ENCODE data around the gene DIAPH1. TPM values are rescaled to one million over a fixed set of nuclear protein-coding genes. Genes with fewer than 3 reads are reported as not detected.

Gene DIAPH1
- total and polyA plus RNA-seq, 3 experiments from 2014 or later = 151 to 217 (median 212) TPM

DNA sequence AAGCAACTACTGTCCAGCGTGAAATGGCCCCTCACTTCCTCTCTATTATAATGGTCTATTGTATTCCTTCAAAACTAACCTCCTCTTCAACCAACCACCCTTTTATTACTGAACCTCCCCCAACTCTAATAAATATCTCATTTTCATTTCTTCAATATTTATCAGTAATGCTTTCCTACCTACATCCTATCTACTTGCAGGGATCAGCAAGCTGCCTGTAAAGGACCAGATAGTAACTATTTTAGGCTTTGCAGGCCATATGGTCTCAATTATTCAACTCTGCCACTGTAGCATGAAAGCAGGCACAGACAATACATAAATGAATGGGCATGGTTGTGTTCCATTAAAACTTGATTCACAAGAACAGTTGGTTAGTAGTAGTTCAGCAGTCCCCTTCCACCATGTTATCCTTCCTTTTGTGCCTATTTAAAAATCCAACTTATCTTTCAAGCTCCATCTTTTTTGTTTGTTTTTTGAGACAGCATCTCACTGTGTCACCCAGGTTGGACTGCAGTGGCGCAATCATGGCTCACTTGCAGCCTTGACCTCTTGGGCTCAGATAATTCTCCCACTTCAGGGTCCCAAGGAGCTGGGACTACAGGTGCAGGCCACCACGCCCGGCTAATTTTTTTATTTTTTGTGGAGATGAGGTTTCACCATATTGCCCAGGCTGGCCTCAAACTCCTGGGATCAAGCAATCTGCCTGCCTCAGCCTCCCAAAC lies 84.1 kb downstream of the DIAPH1 start:
- Histone ChIP-seq H3K9me3 (ENCODE audit: low read length) (no peaks in the 10 kb centered on the region), H3K4me1 (ENCODE audit: insufficient read depth, low read length) (no peaks in the 10 kb centered on the region), H3K36me3 (ENCODE audit: insufficient read depth, low read length) (peaks cover 39% of the 10 kb centered on the region), H3K4me3 (ENCODE audit: low read length) (no peak overlapping the region), H3K27ac (ENCODE audit: low read depth, low read length) (no peak overlapping the region), H3K27me3 (ENCODE audit: insufficient read depth, low read length, poor library complexity, severe bottlenecking) (no peaks in the 10 kb centered on the region)
- Mint-ChIP-seq H3K9me3 (no peaks in the 10 kb centered on the region), H3K4me3 (no peak overlapping the region), H3K4me1 (peaks cover 17 to 25% (median 22%) of the 10 kb centered on the region in 3 donors), H3K36me3 (peaks cover 11 to 40% (median 17%) of the 10 kb centered on the region in 3 donors), H3K27ac (peak overlapping the region in 7 of 8 donors; percentile 18 to 89 (median 53)), H3K27me3 (no peaks in the 10 kb centered on the region)
- DNase-seq = no peak
- ChIA-PET POLR2A (interaction anchor here (1.0 kb wide), 1 partner anchor 209 kb away, joined by 8 read pairs; no protein-coding TSS in a partner anchor), CTCF (interaction anchor here (2.5 to 2.6 kb wide), 2 partner anchors 10 to 22 kb away, joined by 8 to 9 read pairs; no protein-coding TSS in a partner anchor)

- H3K36me3 ChIP-seq (ENCODE audit: insufficient read depth, low read length) = peaks cover 45% of the 10 kb centered on the region
Measured at GRCh38 chr5:141533897-141534296, 84.9 kb downstream of the DIAPH1 start.

DNA sequence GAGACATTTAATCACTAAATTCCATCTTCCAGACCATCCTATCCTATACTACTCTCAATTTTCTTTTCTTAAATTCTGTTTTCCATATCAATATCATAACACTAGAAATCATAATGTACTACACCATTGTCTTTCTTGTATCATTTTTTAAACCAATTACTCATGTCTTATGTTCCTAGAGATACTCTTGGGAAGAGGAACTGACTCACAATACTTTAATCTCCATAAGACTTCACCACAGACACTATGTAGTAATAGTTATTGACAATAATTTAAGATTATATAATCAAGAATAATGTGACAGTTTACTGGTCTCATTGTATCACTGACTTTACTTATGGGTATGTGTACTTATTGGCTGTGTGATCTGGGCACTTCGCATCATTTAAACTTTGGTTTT lies 86.1 kb downstream of the DIAPH1 start:
- Histone ChIP-seq H3K4me3 (ENCODE audit: low read length) (no peak overlapping the region), H3K27ac (ENCODE audit: low read depth, low read length) (no peak overlapping the region), H3K36me3 (ENCODE audit: insufficient read depth, low read length) (peaks cover 57% of the 10 kb centered on the region), H3K27me3 (ENCODE audit: insufficient read depth, low read length, poor library complexity, severe bottlenecking) (no peaks in the 10 kb centered on the region), H3K9me3 (ENCODE audit: low read length) (no peaks in the 10 kb centered on the region), H3K4me1 (ENCODE audit: insufficient read depth, low read length) (no peaks in the 10 kb centered on the region)
- ChIA-PET CTCF (interaction anchor here (1.1 to 2.6 kb wide), 2 partner anchors 8 to 31 kb away, joined by 3 to 8 read pairs; no protein-coding TSS in a partner anchor), POLR2A (no interaction called here)
- Mint-ChIP-seq H3K27me3 (peaks cover 0 to 3% of the 10 kb centered on the region in 2 donors), H3K4me3 (no peak overlapping the region), H3K36me3 (peaks cover 11 to 32% (median 28%) of the 10 kb centered on the region in 3 donors), H3K27ac (no peak overlapping the region), H3K9me3 (no peaks in the 10 kb centered on the region), H3K4me1 (peaks cover 14 to 22% (median 20%) of the 10 kb centered on the region in 3 donors)
- DNase-seq = no peak

More at GRCh38 chr5:141533897-141534296, 84.9 kb downstream of the DIAPH1 start:
- H3K27ac Mint-ChIP-seq = peak overlapping the region in 3 of 8 donors; percentile 29 to 75 (median 53)
- no peak for DNase-seq
- H3K36me3 Mint-ChIP-seq = peaks cover 11 to 35% (median 17%) of the 10 kb centered on the region in 3 donors
- no peaks in the 10 kb centered on the region for H3K4me1 ChIP-seq (ENCODE audit: insufficient read depth, low read length)
- ChIA-PET CTCF (interaction anchor here (2.6 kb wide), 1 partner anchor 9 kb away, joined by 8 read pairs; no protein-coding TSS in a partner anchor), POLR2A (interaction anchor here (1.0 kb wide), 1 partner anchor 208 kb away, joined by 8 read pairs; no protein-coding TSS in a partner anchor)
- H3K9me3 Mint-ChIP-seq = no peaks in the 10 kb centered on the region
- H3K4me3 Mint-ChIP-seq = no peak overlapping the region
- no peaks in the 10 kb centered on the region for H3K9me3 ChIP-seq (ENCODE audit: low read length)
- H3K27ac ChIP-seq (ENCODE audit: low read depth, low read length) = no peak overlapping the region
- H3K4me1 Mint-ChIP-seq = peaks cover 14 to 22% (median 20%) of the 10 kb centered on the region in 3 donors
- H3K27me3 Mint-ChIP-seq = peaks cover 0 to 2% of the 10 kb centered on the region in 2 donors
- no peaks in the 10 kb centered on the region for H3K27me3 ChIP-seq (ENCODE audit: insufficient read depth, low read length, poor library complexity, severe bottlenecking)
- H3K4me3 ChIP-seq (ENCODE audit: low read length) = no peak overlapping the region

- Mint-ChIP-seq H3K27ac (peak overlapping the region in 1 of 8 donors; percentile 8), H3K9me3 (no peaks in the 10 kb centered on the region), H3K27me3 (peaks cover 0 to 3% of the 10 kb centered on the region in 2 donors), H3K36me3 (peaks cover 11 to 38% (median 36%) of the 10 kb centered on the region in 3 donors), H3K4me1 (peaks cover 2 to 16% (median 12%) of the 10 kb centered on the region in 3 donors), H3K4me3 (no peak overlapping the region)
- H3K27me3 ChIP-seq (ENCODE audit: insufficient read depth, low read length, poor library complexity, severe bottlenecking) = no peaks in the 10 kb centered on the region
- CTCF ChIA-PET = no interaction called here
- H3K4me1 ChIP-seq (ENCODE audit: insufficient read depth, low read length) = no peaks in the 10 kb centered on the region
- H3K4me3 ChIP-seq (ENCODE audit: low read length) = no peak overlapping the region
- no peak overlapping the region for H3K27ac ChIP-seq (ENCODE audit: low read depth, low read length)
- H3K9me3 ChIP-seq (ENCODE audit: low read length) = no peaks in the 10 kb centered on the region
- DNase-seq = no peak
- peaks cover 62% of the 10 kb centered on the region for H3K36me3 ChIP-seq (ENCODE audit: insufficient read depth, low read length)
- POLR2A ChIA-PET = no interaction called here
Measured at GRCh38 chr5:141529873-141530272, 88.9 kb downstream of the DIAPH1 start.

DNA sequence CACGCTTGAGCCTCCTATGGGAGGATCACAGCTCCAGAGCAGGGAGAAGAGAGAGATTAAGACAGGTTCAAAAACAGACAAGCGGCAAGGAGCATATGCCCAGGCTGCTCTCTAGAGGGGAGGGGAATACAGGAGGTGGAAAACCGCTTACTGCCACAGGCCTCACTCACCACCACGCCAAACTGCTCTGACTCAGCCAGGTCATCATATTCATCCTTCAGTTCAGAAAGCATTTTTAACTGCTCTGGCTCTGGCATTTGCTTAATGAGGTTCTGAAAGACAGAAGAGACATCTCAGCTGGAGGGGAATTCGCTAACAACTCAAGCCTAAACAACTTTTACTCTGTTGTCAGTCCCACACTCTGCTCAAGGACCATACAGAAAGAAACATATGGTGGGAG lies 89.8 kb downstream of the DIAPH1 start:
- Mint-ChIP-seq H3K27me3 (peaks cover 0 to 3% of the 10 kb centered on the region in 2 donors), H3K27ac (peak overlapping the region in 4 of 8 donors; percentile 43 to 68 (median 62)), H3K4me3 (no peak overlapping the region), H3K36me3 (peaks cover 11 to 38% (median 36%) of the 10 kb centered on the region in 3 donors), H3K4me1 (peaks cover 6 to 10% (median 9%) of the 10 kb centered on the region in 3 donors), H3K9me3 (no peaks in the 10 kb centered on the region)
- H3K36me3 ChIP-seq (ENCODE audit: insufficient read depth, low read length) = peaks cover 63% of the 10 kb centered on the region
- H3K4me1 ChIP-seq (ENCODE audit: insufficient read depth, low read length) = no peaks in the 10 kb centered on the region
- no peak overlapping the region for H3K4me3 ChIP-seq (ENCODE audit: low read length)
- CTCF ChIA-PET = interaction anchor here (1.0 to 1.8 kb wide), 3 partner anchors 13 to 29 kb away, joined by 5 to 8 read pairs (median 7); no protein-coding TSS in a partner anchor
- no peak overlapping the region for H3K27ac ChIP-seq (ENCODE audit: low read depth, low read length)
- H3K9me3 ChIP-seq (ENCODE audit: low read length) = no peaks in the 10 kb centered on the region
- no peaks in the 10 kb centered on the region for H3K27me3 ChIP-seq (ENCODE audit: insufficient read depth, low read length, poor library complexity, severe bottlenecking)
- POLR2A ChIA-PET = no interaction called here
- no peak for DNase-seq

DNA sequence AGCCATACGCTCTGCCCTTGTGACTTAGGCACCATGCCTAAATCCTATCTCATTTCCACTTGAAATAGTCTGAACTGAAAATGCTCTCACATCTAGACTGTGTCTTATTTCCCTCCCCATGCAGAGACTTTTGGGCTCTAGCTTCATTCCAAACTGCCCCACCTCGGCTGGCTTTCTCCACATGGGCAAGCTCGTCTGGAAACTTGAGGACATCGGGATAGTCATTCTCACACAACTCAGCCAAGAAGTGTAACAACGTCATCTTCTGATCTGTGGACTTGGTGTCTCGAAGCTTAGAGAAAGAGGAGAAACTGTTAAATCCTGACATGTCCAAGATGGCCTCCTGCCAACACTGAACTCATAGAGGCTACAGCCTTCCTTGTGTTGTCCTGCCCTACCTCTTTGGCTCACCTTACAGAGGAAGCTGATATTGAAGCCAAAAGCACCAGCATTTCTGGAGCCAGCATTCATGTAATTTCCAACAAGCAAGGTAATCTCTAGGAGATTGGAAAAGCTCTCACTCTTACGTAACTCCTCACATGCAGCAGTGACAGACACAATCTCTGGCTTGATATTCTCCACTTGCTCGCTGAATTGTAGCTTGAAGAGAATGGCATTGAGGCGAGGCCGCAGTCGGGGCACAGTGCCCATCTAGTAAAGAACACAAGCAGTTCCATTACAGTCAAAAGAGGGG lies 90.4 kb downstream of the DIAPH1 start:
- Mint-ChIP-seq H3K9me3 (no peaks in the 10 kb centered on the region), H3K27me3 (peaks cover 0 to 3% of the 10 kb centered on the region in 2 donors), H3K27ac (peak overlapping the region in 6 of 8 donors; percentile 43 to 78 (median 65)), H3K4me1 (peaks cover 6 to 9% (median 7%) of the 10 kb centered on the region in 3 donors), H3K36me3 (peaks cover 9 to 39% (median 35%) of the 10 kb centered on the region in 3 donors), H3K4me3 (no peak overlapping the region)
- no peaks in the 10 kb centered on the region for H3K9me3 ChIP-seq (ENCODE audit: low read length)
- H3K27ac ChIP-seq (ENCODE audit: low read depth, low read length) = no peak overlapping the region
- no peaks in the 10 kb centered on the region for H3K4me1 ChIP-seq (ENCODE audit: insufficient read depth, low read length)
- no peak overlapping the region for H3K4me3 ChIP-seq (ENCODE audit: low read length)
- no peak for DNase-seq
- peaks cover 65% of the 10 kb centered on the region for H3K36me3 ChIP-seq (ENCODE audit: insufficient read depth, low read length)
- ChIA-PET POLR2A (no interaction called here), CTCF (interaction anchor here (0.8 to 1.8 kb wide), 5 partner anchors 13 to 209 kb away, joined by 3 to 8 read pairs (median 5); no protein-coding TSS in a partner anchor)
- no peaks in the 10 kb centered on the region for H3K27me3 ChIP-seq (ENCODE audit: insufficient read depth, low read length, poor library complexity, severe bottlenecking)

DNA sequence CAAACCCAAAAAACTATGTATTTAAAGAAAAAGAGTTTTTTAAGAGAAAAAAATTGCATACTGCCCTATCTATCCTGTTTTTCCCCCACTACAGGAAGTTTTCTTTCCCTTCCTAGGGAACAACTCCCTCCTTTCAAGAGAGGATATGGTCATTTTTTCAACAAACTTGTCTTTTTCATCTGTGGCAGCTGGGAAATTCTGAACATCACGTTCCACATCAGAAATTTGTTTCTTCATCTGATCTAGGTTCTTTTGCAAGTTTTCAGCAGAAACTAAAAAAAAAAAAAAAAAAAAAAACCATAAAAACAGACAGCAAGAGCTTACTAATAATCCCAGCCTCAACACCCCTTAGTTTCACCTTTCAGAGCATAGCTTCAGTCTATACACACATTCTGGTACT lies 91.4 kb downstream of the DIAPH1 start:
- no peaks in the 10 kb centered on the region for H3K4me1 ChIP-seq (ENCODE audit: insufficient read depth, low read length)

More for the DNA sequence above, 91.4 kb downstream of the DIAPH1 start:
- Mint-ChIP-seq H3K9me3 (no peaks in the 10 kb centered on the region), H3K4me1 (peaks cover 6 to 12% (median 9%) of the 10 kb centered on the region in 3 donors), H3K27ac (peak overlapping the region in 5 of 8 donors; percentile 6 to 37 (median 23)), H3K4me3 (no peak overlapping the region), H3K36me3 (peaks cover 9 to 48% (median 35%) of the 10 kb centered on the region in 3 donors), H3K27me3 (peaks cover 0 to 3% of the 10 kb centered on the region in 2 donors)
- DNase-seq = no peak
- H3K27ac ChIP-seq (ENCODE audit: low read depth, low read length) = no peak overlapping the region
- POLR2A ChIA-PET = no interaction called here
- H3K36me3 ChIP-seq (ENCODE audit: insufficient read depth, low read length) = peaks cover 65% of the 10 kb centered on the region
- H3K4me3 ChIP-seq (ENCODE audit: low read length) = no peak overlapping the region
- CTCF ChIA-PET = interaction anchor here (0.8 to 1.8 kb wide), 4 partner anchors 12 to 208 kb away, joined by 3 to 8 read pairs (median 5); no protein-coding TSS in a partner anchor
- no peaks in the 10 kb centered on the region for H3K9me3 ChIP-seq (ENCODE audit: low read length)
- H3K27me3 ChIP-seq (ENCODE audit: insufficient read depth, low read length, poor library complexity, severe bottlenecking) = no peaks in the 10 kb centered on the region
